Pancreas (tissue), 10 donors: ENCODE measurements around the gene TAPBP. TPM values are rescaled to one million over a fixed set of nuclear protein-coding genes. Genes with fewer than 3 reads are reported as not detected.

ENCODE experiments used
- ATAC-seq, 4 donors: fragments of 200-7000 bp; cut with Tn5 transposase; one replicate each; pipeline versions ENCODE4 v1.8.0 to v1.9.1; 2020; ENCODE audit warnings: mild to moderate bottlenecking in 4 of 4, moderate library complexity in 4 of 4
- DNase-seq, 6 donors: peaks; one replicate each; pipeline ENCODE4 v3.0.0-alpha.2; 2020
- FAIRE-seq: peaks from 2 replicates; lab custom pipeline; 2012; peaks lifted over from hg19 to GRCh38; lab: Jason Lieb, UNC
- H3K27ac ChIP-seq, 4 donors: fragments of 200-600 bp; sonication (generic); 1 replicate in 3 of 4; 2 replicates in 1 of 4; pipeline versions ENCODE4 v1.5.0 to v1.8.0; 2020
- H3K27me3 ChIP-seq, 4 donors: fragments of 200-600 bp; one replicate each; pipeline ENCODE4 v1.8.0; 2021
- H3K36me3 ChIP-seq, 3 donors: fragments of 200-600 bp; sonication (generic) in 1 of 3; one replicate each; pipeline versions ENCODE4 v1.5.0 to v1.8.0; 2020 to 2021
- H3K4me1 ChIP-seq, 3 donors: fragments of 200-600 bp; one replicate each; pipeline ENCODE4 v1.8.0; 2021
- H3K4me3 ChIP-seq, 4 donors: fragments of 200-600 bp; sonication (generic) in 2 of 4; one replicate each; pipeline versions ENCODE4 v1.5.0 to v1.8.0; 2020 to 2021
- H3K9me3 ChIP-seq, 4 donors: fragments of 200-600 bp; one replicate each; pipeline ENCODE4 v1.8.0; 2021
- CTCF ChIP-seq, 4 donors: fragments of 200-600 bp; sonication (generic) in 3 of 4; IDR thresholded peaks; one replicate each; pipeline versions ENCODE4 v1.5.0 to v1.8.0; 2021; ENCODE audit warnings: antibody characterized with exemption in 4 of 4
- WGBS, 2 donors: extraction: QIAGEN DNeasy Blood & Tissue Kit; methylation state at CpG; one replicate each; pipeline ENCODE4 v1.1.7; 2013; 5-methylcytosine and 5-hydroxymethylcytosine counted together
- intact Hi-C, 3 donors: fragments of 100-400 bp; cut with DNase I; formaldehyde crosslinking; loops; one replicate each; pipeline versions ENCODE4 v1.11.1 to v1.14.2; 2022
- polyA plus RNA-seq, 2 donors: library from polyadenylated mRNA; stranded (reverse); fragments of 200-250 nt; gene quantifications; one replicate each; pipeline ENCODE4 v1.2.3, GENCODE V29; 2013
- total RNA-seq, 6 donors: library from RNA; stranded (reverse); fragmentation: NEBNext Ultra II Directional in 4 of 6; extraction: Animal tissue kit (Norgen Biotek cat#: 25700) in 4 of 6; gene quantifications; one replicate each; pipeline versions ENCODE4 v1.2.1 to v1.2.4, GENCODE V29; 2021 to 2023
- donor health status: healthy with polysubstance abuse.
- donor health status: DM: no; HTN: no; CAD: no; lungs with moderate emphysema.
- donor health status: DM: no; HTN: no; CAD: no.
- donor health status: control.
- donor health status: control.
- donor health status: Bipolar disorder and iron deficiency.
- donor health status: DM: yes; HTN: yes; CAD: no.
- donor health status: DM: no; HTN: no; CAD: no.
- donor health status: DM: no; HTN: no; CAD: no.
- donor health status: DM: yes; HTN: yes; CAD: no.

TAPBP gene
- total and polyA plus RNA-seq, 8 donors = 28.0 to 152 (median 41.2) TPM

- 0 to 1% methylated on average over 24 to 34 of the region's 34 CpGs for WGBS, 2 donors
- intact Hi-C loops = no loop called here
- Histone ChIP-seq H3K36me3 (peaks cover 0 to 2% (median 0%) of the 10 kb centered on the region in 3 donors), H3K27ac (peak within 1 kb of the TSS; percentile 89 to 94 (median 92)), H3K27me3 (no peaks in the 10 kb centered on the region), H3K4me1 (peaks cover 0 to 11% (median 5%) of the 10 kb centered on the region in 3 donors), H3K9me3 (no peaks in the 10 kb centered on the region), H3K4me3 (peak within 1 kb of the TSS; percentile 68 to 93 (median 88))
- DNase-seq (peak; percentile 72 to 92 (median 86)), FAIRE-seq (no peak), ATAC-seq (peak; percentile 72 to 80 (median 75))
- no peak for TF ChIP-seq CTCF (IDR thresholded peaks at IDR 0.05)
These were observed 15.1 kb downstream of the TAPBP start, which contains the start of gene RGL2 for GRCh38 chr6:33298773-33299236. RGL2 (minus strand) TSS chr6:33298942; CDS start chr6:33298610, 332 bp downstream.

GRCh38 chr6:33297956-33298772 is 15.7 kb downstream of the TAPBP start:
- peak; percentile 60 to 82 (median 68) for DNase-seq

GRCh38 chr6:33297406-33297955 is 16.4 kb downstream of the TAPBP start:
- Histone ChIP-seq H3K36me3 (peaks cover 0 to 1% (median 0%) of the 10 kb centered on the region in 3 donors), H3K27ac (peak overlapping the region; percentile 89 to 94 (median 92)), H3K9me3 (no peaks in the 10 kb centered on the region), H3K27me3 (no peaks in the 10 kb centered on the region), H3K4me3 (peak overlapping the region; percentile 68 to 93 (median 88)), H3K4me1 (peaks cover 0 to 11% (median 5%) of the 10 kb centered on the region in 3 donors)
- no peak for TF ChIP-seq CTCF (IDR thresholded peaks at IDR 0.05)
- ATAC-seq = peak; percentile 22 to 49 (median 38)
- DNase-seq = peak; percentile 65 to 77 (median 74)
- WGBS, 2 donors = 2 to 6% methylated on average over 16 of the region's 16 CpGs
- no peak for FAIRE-seq
- intact Hi-C loops = no loop called here

More at GRCh38 chr6:33297956-33298772, 15.7 kb downstream of the TAPBP start:
- intact Hi-C loops = no loop called here
- no peak for TF ChIP-seq CTCF (IDR thresholded peaks at IDR 0.05)
- 0 to 1% methylated on average over 39 to 42 of the region's 42 CpGs for WGBS, 2 donors
- no peak for FAIRE-seq
- Histone ChIP-seq H3K4me1 (peaks cover 0 to 11% (median 5%) of the 10 kb centered on the region in 3 donors), H3K9me3 (no peaks in the 10 kb centered on the region), H3K36me3 (no peaks in the 10 kb centered on the region), H3K27ac (peak overlapping the region; percentile 89 to 94 (median 92)), H3K27me3 (no peaks in the 10 kb centered on the region), H3K4me3 (peak overlapping the region; percentile 68 to 93 (median 88))
- peak; percentile 28 to 50 (median 36) for ATAC-seq

DNA sequence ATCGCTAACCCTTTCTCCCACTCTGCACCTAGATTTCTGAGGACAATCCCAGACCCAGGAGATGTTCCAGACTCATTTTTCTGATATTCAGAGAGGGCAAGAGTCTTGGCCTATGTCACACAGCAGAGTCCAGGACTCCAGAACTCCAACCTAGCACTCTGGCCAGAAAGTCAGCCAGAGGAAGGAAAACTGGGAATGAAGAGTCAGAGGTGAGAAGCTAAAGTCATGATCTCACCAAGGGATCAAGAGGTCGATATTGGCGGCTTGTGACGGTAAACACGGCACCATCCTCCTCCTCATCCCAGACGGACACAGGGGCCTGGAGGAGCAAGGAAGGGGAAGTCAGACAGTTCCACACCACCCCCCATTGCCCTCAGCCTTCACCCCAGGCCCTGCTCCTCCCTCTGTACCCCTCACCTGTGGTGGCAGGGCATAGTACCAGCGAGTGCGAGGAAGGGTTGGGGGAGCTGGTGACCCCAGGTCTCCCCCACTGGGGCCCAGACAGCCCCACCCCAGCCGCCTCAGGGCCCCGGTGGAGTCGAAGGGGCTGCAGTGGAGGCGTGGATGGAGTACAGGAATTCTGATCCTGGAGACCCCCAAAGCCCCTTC is 17.0 kb downstream of the TAPBP start:
- FAIRE-seq (no peak), DNase-seq (peak in 2 of 6 donors; percentile 39 to 65), ATAC-seq (no peak)
- intact Hi-C loops = no loop called here
- H3K27me3 ChIP-seq = no peaks in the 10 kb centered on the region
- H3K27ac ChIP-seq = peak overlapping the region; percentile 89 to 94 (median 92)
- H3K4me3 ChIP-seq = peak overlapping the region in 3 of 4 donors; percentile 88 to 93 (median 89)
- H3K9me3 ChIP-seq = no peaks in the 10 kb centered on the region
- TF ChIP-seq CTCF (IDR thresholded peaks at IDR 0.05) = no peak
- 68 to 77% methylated on average over 12 of the region's 12 CpGs for WGBS, 2 donors
- peaks cover 0 to 7% (median 4%) of the 10 kb centered on the region in 3 donors for H3K36me3 ChIP-seq
- peaks cover 0 to 11% (median 5%) of the 10 kb centered on the region in 3 donors for H3K4me1 ChIP-seq
